Breast epithelium (tissue), 4 donors: ENCODE measurements around the gene CLMP. TPM values are rescaled to one million over a fixed set of nuclear protein-coding genes. Genes with fewer than 3 reads are reported as not detected.

Source experiments
- DNase-seq, 2 donors: peaks; one replicate each; pipeline ENCODE4 v3.0.0-alpha.2; 2019; ENCODE audit warnings: low spot score in 2 of 2
- H3K27ac ChIP-seq, 2 donors: fragments of 200-600 bp; sonication (generic) in 1 of 2; one replicate each; pipeline ENCODE4 v1.5.1; 2016 to 2019; ENCODE audit warnings: mild to moderate bottlenecking in 1 of 2
- H3K27me3 ChIP-seq, 2 donors: fragments of 200-600 bp; sonication (generic) in 1 of 2; one replicate each; pipeline versions ENCODE4 v1.5.1 to v1.6.0; 2017 to 2019; ENCODE audit warnings: control low read depth in 1 of 2, mild to moderate bottlenecking in 1 of 2
- H3K36me3 ChIP-seq: fragments of 200-600 bp; one replicate; pipeline ENCODE4 v1.5.1; 2019
- H3K4me1 ChIP-seq, 2 donors: fragments of 200-600 bp; sonication (generic); one replicate each; pipeline ENCODE4 v1.5.1; 2016 to 2019; ENCODE audit warnings: control low read depth in 1 of 2
- H3K4me3 ChIP-seq, 3 donors: fragments of 200-600 bp; sonication (generic); 1 replicate in 2 of 3; 2 replicates in 1 of 3; pipeline ENCODE4 v1.5.1; 2016 to 2019; ENCODE audit warnings: mild to moderate bottlenecking in 3 of 3, moderate library complexity in 2 of 3
- H3K9me3 ChIP-seq, 2 donors: fragments of 200-600 bp; sonication (generic) in 1 of 2; one replicate each; pipeline ENCODE4 v1.5.1; 2016 to 2019; ENCODE audit warnings: control low read depth in 1 of 2
- CTCF ChIP-seq, 3 donors: fragments of 450-650 bp; IDR thresholded peaks; one replicate each; pipeline ENCODE4 v1.5.1; 2016 to 2017; ENCODE audit warnings: antibody characterized with exemption in 3 of 3, mild to moderate bottlenecking in 3 of 3, moderate library complexity in 3 of 3
- POLR2A ChIP-seq: fragments of 450-650 bp; IDR thresholded peaks from one replicate; pipeline ENCODE4 v1.6.1; 2016; ENCODE audit warnings: antibody characterized with exemption, mild to moderate bottlenecking, moderate library complexity
- POLR2AphosphoS5 ChIP-seq, 3 donors: sonication (generic); formaldehyde crosslinking; IDR thresholded peaks; one replicate each; pipeline ENCODE4 v1.6.1; 2017; ENCODE audit warnings: antibody characterized with exemption in 3 of 3
- intact Hi-C: fragments of 100-400 bp; cut with DNase I; formaldehyde crosslinking; loops from one replicate; pipeline ENCODE4 v1.15.1; 2023; ENCODE audit warnings: low total_unique reads
- total RNA-seq, 3 donors: library from RNA; depleted of rRNA; stranded (reverse); fragments of >200 nt; gene quantifications; one replicate each; pipeline ENCODE4 v1.1.0, GENCODE V29; 2016

CLMP gene
- total RNA-seq, 3 donors from 2014 or later = 70.8 to 241 (median 82.9) TPM

GRCh38 chr11:123125169-123125568 lies 69.9 kb downstream of the CLMP start:
- H3K4me3 ChIP-seq = no peak overlapping the region
- intact Hi-C loops = no loop called here
- no peaks in the 10 kb centered on the region for H3K9me3 ChIP-seq
- H3K4me1 ChIP-seq = peaks cover 0 to 6% of the 10 kb centered on the region in 2 donors
- no peaks in the 10 kb centered on the region for H3K27me3 ChIP-seq
- DNase-seq = no peak
- TF ChIP-seq POLR2A = no peak
- no peak for TF ChIP-seq POLR2AphosphoS5 (IDR thresholded peaks at IDR 0.05)
- no peak for TF ChIP-seq CTCF (IDR thresholded peaks at IDR 0.05)
- no peaks in the 10 kb centered on the region for H3K36me3 ChIP-seq
- no peak overlapping the region for H3K27ac ChIP-seq

- Histone ChIP-seq H3K4me1 (peaks cover 0 to 6% of the 10 kb centered on the region in 2 donors), H3K4me3 (peak overlapping the region in 1 of 3 donors; percentile 3), H3K36me3 (no peaks in the 10 kb centered on the region), H3K27ac (peak overlapping the region; percentile 77 to 80), H3K9me3 (no peaks in the 10 kb centered on the region), H3K27me3 (no peaks in the 10 kb centered on the region)
- DNase-seq = no peak
- intact Hi-C loops = no loop called here
- no peak for TF ChIP-seq POLR2AphosphoS5 (IDR thresholded peaks at IDR 0.05)
- TF ChIP-seq CTCF (IDR thresholded peaks at IDR 0.05) = no peak
- no peak for TF ChIP-seq POLR2A
Measured at GRCh38 chr11:123122852-123123251, 72.2 kb downstream of the CLMP start.

- peak in 1 of 2 donors; percentile 67 for DNase-seq
- H3K4me1 ChIP-seq = peaks cover 0 to 6% of the 10 kb centered on the region in 2 donors
- TF ChIP-seq CTCF (IDR thresholded peaks at IDR 0.05) (no peak), POLR2AphosphoS5 (IDR thresholded peaks at IDR 0.05) (peak; percentile 32 to 77 (median 45)), POLR2A (no peak)
- intact Hi-C loops = no loop called here
- no peaks in the 10 kb centered on the region for H3K27me3 ChIP-seq
- H3K4me3 ChIP-seq = peak overlapping the region in 1 of 3 donors; percentile 3
- H3K36me3 ChIP-seq = no peaks in the 10 kb centered on the region
- H3K27ac ChIP-seq = peak overlapping the region; percentile 77 to 80
- no peaks in the 10 kb centered on the region for H3K9me3 ChIP-seq
Measured at GRCh38 chr11:123122341-123122740, 72.7 kb downstream of the CLMP start.

GRCh38 chr11:123116486-123116885 lies 78.6 kb downstream of the CLMP start:
- no peak overlapping the region for H3K27ac ChIP-seq
- intact Hi-C loops = no loop called here
- TF ChIP-seq POLR2AphosphoS5 (IDR thresholded peaks at IDR 0.05) (no peak), POLR2A (no peak), CTCF (IDR thresholded peaks at IDR 0.05) (no peak)

GRCh38 chr11:123111465-123111864 lies 83.6 kb downstream of the CLMP start:
- intact Hi-C loops = no loop called here
- Histone ChIP-seq H3K27ac (peak overlapping the region in 1 of 2 donors; percentile 31), H3K9me3 (peaks cover 0 to 6% of the 10 kb centered on the region in 2 donors), H3K4me3 (no peak overlapping the region), H3K27me3 (no peaks in the 10 kb centered on the region), H3K4me1 (peaks cover 0 to 3% of the 10 kb centered on the region in 2 donors), H3K36me3 (no peaks in the 10 kb centered on the region)
- DNase-seq = no peak
- TF ChIP-seq POLR2A (no peak), CTCF (IDR thresholded peaks at IDR 0.05) (peak; percentile 53 to 70 (median 69))

More at GRCh38 chr11:123116486-123116885, 78.6 kb downstream of the CLMP start:
- Histone ChIP-seq H3K4me1 (peaks cover 0 to 2% of the 10 kb centered on the region in 2 donors), H3K4me3 (no peak overlapping the region), H3K27me3 (no peaks in the 10 kb centered on the region), H3K36me3 (no peaks in the 10 kb centered on the region), H3K9me3 (peaks cover 0 to 6% of the 10 kb centered on the region in 2 donors)
- no peak for DNase-seq
